Hepatocyte (in vitro differentiated cells): ENCODE data around the gene BCAS3. TPM values are rescaled to one million over a fixed set of nuclear protein-coding genes. Genes with fewer than 3 reads are reported as not detected.
A peak's percentile ranks its signal among the peaks of the same experiment; 100 is the strongest.

Source experiments
- DNase-seq: peaks from one replicate; pipeline ENCODE4 v3.0.0-alpha.2; 2016; ENCODE audit warnings: low spot score
- H2AFZ ChIP-seq: fragments of 200-600 bp; sonication (generic); 2 replicates; pipeline ENCODE4 v1.6.0; 2016; ENCODE audit warnings: antibody characterized with exemption, mild to moderate bottlenecking
- H3K27ac ChIP-seq: fragments of 200-600 bp; sonication (generic); 2 replicates; pipeline ENCODE4 v1.5.1; 2016; ENCODE audit warnings: mild to moderate bottlenecking
- H3K27me3 ChIP-seq: fragments of 200-600 bp; sonication (generic); 2 replicates; pipeline ENCODE4 v1.6.1; 2016
- H3K36me3 ChIP-seq: fragments of 200-600 bp; sonication (generic); replicated peaks from 2 replicates; pipeline ENCODE4 v1.5.1; 2016; ENCODE audit warnings: low read depth; ENCODE audit not compliant: insufficient read depth
- H3K4me1 ChIP-seq: fragments of 200-600 bp; sonication (generic); 2 replicates; pipeline ENCODE4 v1.5.1; 2016; ENCODE audit warnings: mild to moderate bottlenecking, moderate library complexity; ENCODE audit not compliant: insufficient read depth
- H3K4me2 ChIP-seq: fragments of 200-600 bp; sonication (generic); 2 replicates; pipeline ENCODE4 v1.6.0; 2016
- H3K4me3 ChIP-seq: fragments of 200-600 bp; sonication (generic); 2 replicates; pipeline ENCODE4 v1.5.1; 2016; ENCODE audit warnings: mild to moderate bottlenecking
- H3K79me2 ChIP-seq: fragments of 200-600 bp; sonication (generic); 2 replicates; pipeline ENCODE4 v1.6.0; 2017; ENCODE audit warnings: mild to moderate bottlenecking
- H3K9me2 ChIP-seq: fragments of 200-600 bp; sonication (generic); replicated peaks from 2 replicates; pipeline ENCODE4 v1.6.0; 2017; ENCODE audit warnings: mild to moderate bottlenecking; ENCODE audit not compliant: insufficient read depth
- H3K9me3 ChIP-seq: fragments of 200-600 bp; sonication (generic); 2 replicates; pipeline ENCODE4 v1.5.1; 2016; ENCODE audit warnings: low read depth, mild to moderate bottlenecking
- H4K20me1 ChIP-seq: fragments of 200-600 bp; sonication (generic); 2 replicates; pipeline ENCODE4 v1.6.0; 2016; ENCODE audit warnings: mild to moderate bottlenecking; ENCODE audit not compliant: insufficient read depth, poor library complexity, severe bottlenecking
- EZH2 ChIP-seq: fragments of 200-600 bp; sonication (generic); IDR thresholded peaks from 2 replicates; pipeline ENCODE4 v1.6.1; 2016; ENCODE audit warnings: antibody characterized with exemption, mild to moderate bottlenecking, borderline replicate concordance
- EZH2phosphoT487 ChIP-seq: fragments of 200-600 bp; sonication (generic); IDR thresholded peaks from one replicate; pipeline ENCODE4 v1.6.1; 2018; ENCODE audit warnings: antibody characterized with exemption, mild to moderate bottlenecking, low read depth, moderate library complexity; ENCODE audit not compliant: unreplicated experiment, severe bottlenecking
- WGBS: methylation state at CpG from one replicate; pipeline ENCODE4 v1.1.6; 2016; ENCODE audit warnings: low lambda C conversion rate; ENCODE audit errors: missing lambda C conversion rate; 5-methylcytosine and 5-hydroxymethylcytosine counted together
- polyA plus RNA-seq: library from polyadenylated mRNA; unstranded; fragments of >200 nt; fragmentation: Nextera tagmentation; extraction: Ambion mirVana; gene quantifications from 2 replicates; pipeline ENCODE4 v1.2.1, GENCODE V29; 2016
- total RNA-seq: library from RNA; depleted of rRNA; stranded (reverse); fragments of >200 nt; gene quantifications from 2 replicates; pipeline ENCODE4 v1.2.3, GENCODE V29; 2014
- TF ChIP-seq, protein P1 (sequence below): fragments of 200-600 bp; sonication (generic); IDR thresholded peaks from 2 replicates; pipeline ENCODE4 v1.5.1; 2016; ENCODE audit warnings: antibody characterized with exemption, mild to moderate bottlenecking; ENCODE audit not compliant: poor library complexity

The BCAS3 gene
- total and polyA plus RNA-seq, 2 experiments from 2014 or later, result 16.5 to 58.8 TPM

GRCh38 chr17:61314368-61315078 lies 636.9 kb downstream of the BCAS3 start:
- no peaks in the 10 kb centered on the region for H3K27me3 ChIP-seq
- H3K4me2 ChIP-seq, result no peak overlapping the region
- H2AFZ ChIP-seq, result no peak overlapping the region

DNA sequence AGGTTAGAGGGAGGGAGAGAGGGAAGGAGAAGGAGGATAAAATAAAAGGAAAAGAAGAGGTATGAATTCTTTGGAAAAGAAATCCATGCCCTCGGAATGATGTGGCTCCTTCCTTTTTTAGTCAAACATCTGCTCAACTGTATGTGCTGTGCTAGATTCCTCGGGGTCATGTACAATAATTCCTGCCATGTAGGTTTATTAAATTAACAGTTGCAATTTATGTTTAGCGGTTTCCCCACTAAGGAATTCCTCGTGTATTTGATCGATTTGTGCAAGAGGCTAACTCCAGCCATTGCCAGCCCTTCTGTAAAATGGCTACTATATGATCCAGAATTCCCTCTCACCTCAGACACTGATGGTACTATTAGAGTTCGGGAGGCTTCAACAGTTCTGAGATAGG lies 639.0 kb downstream of the BCAS3 start:
- no peak for DNase-seq
- H3K79me2 ChIP-seq, result no peaks in the 10 kb centered on the region
- H4K20me1 ChIP-seq, result no peaks in the 10 kb centered on the region
- no peaks in the 10 kb centered on the region for H3K9me3 ChIP-seq
- H3K4me3 ChIP-seq, result no peak overlapping the region
- no peak overlapping the region for H3K4me2 ChIP-seq
- WGBS, result 90% methylated on average over 6 of the region's 6 CpGs
- no peak overlapping the region for H3K27ac ChIP-seq
- H3K4me1 ChIP-seq, result peaks cover 12% of the 10 kb centered on the region
- TF ChIP-seq EZH2phosphoT487, result no peak
- TF ChIP-seq, protein P1, sequence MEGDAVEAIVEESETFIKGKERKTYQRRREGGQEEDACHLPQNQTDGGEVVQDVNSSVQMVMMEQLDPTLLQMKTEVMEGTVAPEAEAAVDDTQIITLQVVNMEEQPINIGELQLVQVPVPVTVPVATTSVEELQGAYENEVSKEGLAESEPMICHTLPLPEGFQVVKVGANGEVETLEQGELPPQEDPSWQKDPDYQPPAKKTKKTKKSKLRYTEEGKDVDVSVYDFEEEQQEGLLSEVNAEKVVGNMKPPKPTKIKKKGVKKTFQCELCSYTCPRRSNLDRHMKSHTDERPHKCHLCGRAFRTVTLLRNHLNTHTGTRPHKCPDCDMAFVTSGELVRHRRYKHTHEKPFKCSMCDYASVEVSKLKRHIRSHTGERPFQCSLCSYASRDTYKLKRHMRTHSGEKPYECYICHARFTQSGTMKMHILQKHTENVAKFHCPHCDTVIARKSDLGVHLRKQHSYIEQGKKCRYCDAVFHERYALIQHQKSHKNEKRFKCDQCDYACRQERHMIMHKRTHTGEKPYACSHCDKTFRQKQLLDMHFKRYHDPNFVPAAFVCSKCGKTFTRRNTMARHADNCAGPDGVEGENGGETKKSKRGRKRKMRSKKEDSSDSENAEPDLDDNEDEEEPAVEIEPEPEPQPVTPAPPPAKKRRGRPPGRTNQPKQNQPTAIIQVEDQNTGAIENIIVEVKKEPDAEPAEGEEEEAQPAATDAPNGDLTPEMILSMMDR, result no peak
- TF ChIP-seq EZH2, result no peak
- H3K36me3 ChIP-seq, result no peaks in the 10 kb centered on the region
- no peaks in the 10 kb centered on the region for H3K9me2 ChIP-seq
- no peaks in the 10 kb centered on the region for H3K27me3 ChIP-seq
- H2AFZ ChIP-seq, result no peak overlapping the region

More at GRCh38 chr17:61314368-61315078, 636.9 kb downstream of the BCAS3 start:
- 52% methylated on average over 8 of the region's 8 CpGs for WGBS
- DNase-seq, result peak; percentile 35
- Histone ChIP-seq H3K27ac (peak overlapping the region; percentile 35), H3K9me2 (no peaks in the 10 kb centered on the region), H4K20me1 (no peaks in the 10 kb centered on the region), H3K9me3 (no peaks in the 10 kb centered on the region), H3K4me1 (peaks cover 15% of the 10 kb centered on the region), H3K4me3 (no peak overlapping the region), H3K79me2 (no peaks in the 10 kb centered on the region), H3K36me3 (no peaks in the 10 kb centered on the region)
- TF ChIP-seq EZH2 (no peak), EZH2phosphoT487 (no peak)
- TF ChIP-seq, protein P1, result peak; percentile 17

DNA sequence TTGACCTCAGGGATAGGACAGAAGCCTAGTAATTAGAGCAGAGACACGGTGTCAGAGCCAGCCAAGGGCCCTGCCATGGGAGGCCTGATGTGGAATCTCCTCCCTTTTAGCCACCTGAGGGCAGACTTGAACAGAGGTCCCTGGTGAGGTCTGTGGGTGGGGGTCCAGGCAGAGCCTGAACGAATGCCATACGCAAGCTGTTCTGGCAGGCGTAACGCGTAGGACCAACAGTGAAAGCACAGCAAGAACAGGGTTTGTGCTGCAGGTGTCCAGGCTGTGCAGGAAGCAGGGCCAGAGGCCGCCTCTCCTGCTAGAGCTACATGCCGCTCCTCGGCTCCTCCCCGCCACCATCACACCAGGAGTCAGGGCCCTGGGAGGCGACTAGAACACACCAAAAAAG lies 640.1 kb downstream of the BCAS3 start:
- WGBS, result 94% methylated on average over 11 of the region's 11 CpGs
- TF ChIP-seq, protein P1, result no peak
- no peak for TF ChIP-seq EZH2
- no peak for TF ChIP-seq EZH2phosphoT487

More for the DNA sequence above, 640.1 kb downstream of the BCAS3 start:
- no peaks in the 10 kb centered on the region for H3K9me3 ChIP-seq
- no peaks in the 10 kb centered on the region for H3K36me3 ChIP-seq
- H3K4me3 ChIP-seq, result no peak overlapping the region
- no peaks in the 10 kb centered on the region for H3K27me3 ChIP-seq
- peaks cover 12% of the 10 kb centered on the region for H3K4me1 ChIP-seq
- no peaks in the 10 kb centered on the region for H3K9me2 ChIP-seq
- H3K79me2 ChIP-seq, result no peaks in the 10 kb centered on the region
- H2AFZ ChIP-seq, result no peak overlapping the region
- no peak overlapping the region for H3K27ac ChIP-seq
- no peak for DNase-seq
- no peak overlapping the region for H3K4me2 ChIP-seq
- H4K20me1 ChIP-seq, result no peaks in the 10 kb centered on the region
